ENCODE measurements around the gene TPD52L2. TPM values are rescaled to one million over a fixed set of nuclear protein-coding genes. Genes with fewer than 3 reads are reported as not detected.

TPD52L2 gene
- total RNA-seq, 1 experiment from 2014 or later = 189 TPM

DNA sequence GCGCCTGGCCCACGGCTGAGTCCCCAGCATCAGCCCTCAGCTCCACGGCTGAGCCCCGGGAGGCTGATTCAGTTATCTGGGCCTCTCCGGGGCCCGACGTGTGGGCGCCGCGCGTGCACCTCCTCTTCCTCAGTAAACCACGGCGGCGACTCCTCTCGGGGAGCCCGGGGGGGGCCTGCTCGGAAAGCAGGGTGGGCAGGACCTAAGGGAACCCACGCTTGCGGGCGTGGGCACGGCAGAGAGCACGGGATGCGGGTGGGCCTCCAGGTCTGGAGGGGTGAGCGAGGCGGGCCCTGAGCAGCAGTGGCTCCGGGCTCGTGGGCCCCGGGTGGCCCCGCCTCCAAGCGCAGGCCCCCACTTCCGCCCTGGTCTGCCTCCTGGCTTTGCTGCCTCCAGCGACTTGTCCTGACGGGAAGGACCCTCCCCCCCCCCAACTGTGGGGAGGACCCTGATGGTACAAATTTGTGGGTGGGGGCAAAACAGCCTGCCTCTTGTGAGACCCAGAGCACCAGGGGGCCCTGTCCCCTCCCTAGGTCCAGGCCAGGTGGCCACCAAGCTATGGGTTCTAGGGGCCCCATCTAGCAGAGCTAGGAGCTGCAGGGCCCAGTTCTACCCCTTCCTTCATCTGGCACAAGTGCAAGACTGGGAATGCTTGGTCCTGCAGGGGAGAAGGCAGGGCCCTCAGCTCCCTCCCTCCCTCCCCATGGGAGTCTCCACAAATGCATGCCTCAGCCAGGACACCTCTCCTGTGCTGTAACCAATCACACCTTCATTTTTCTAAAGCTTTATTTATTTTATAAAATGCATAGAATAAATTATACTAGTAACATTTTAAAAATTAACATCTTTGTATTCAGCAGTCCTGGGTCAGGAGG is 74.2 kb downstream of the TPD52L2 start:
- in situ Hi-C loops (cut with HindIII; ENCODE audit: low pct_unique_long_range_greater_than_20kb, low sequenced_read_pairs) = no loop called here
- DNase-seq (ENCODE audit: low read depth) = no peak

DNA sequence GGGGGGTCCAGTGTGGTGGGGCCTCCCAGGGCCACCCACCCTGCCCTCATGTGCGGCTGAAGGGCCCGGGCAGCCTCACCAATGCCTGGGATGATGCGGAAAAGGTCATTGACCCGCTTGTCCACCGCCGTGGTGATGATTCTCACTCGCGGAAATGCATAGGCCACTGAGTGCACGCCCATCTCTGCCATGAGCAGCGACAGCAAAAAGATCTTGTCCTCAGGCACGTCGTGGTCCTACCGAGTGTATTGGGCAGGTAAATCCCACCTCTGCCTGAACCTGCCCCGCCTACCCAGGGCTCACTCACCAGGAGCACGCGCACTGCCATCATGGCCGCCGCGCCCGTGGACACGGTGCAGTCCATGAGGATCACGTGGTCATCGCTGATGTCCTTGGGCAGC is 75.0 kb downstream of the TPD52L2 start:
- no peak for DNase-seq (ENCODE audit: low read depth)
- in situ Hi-C loops (cut with HindIII; ENCODE audit: low pct_unique_long_range_greater_than_20kb, low sequenced_read_pairs) = no loop called here

DNA sequence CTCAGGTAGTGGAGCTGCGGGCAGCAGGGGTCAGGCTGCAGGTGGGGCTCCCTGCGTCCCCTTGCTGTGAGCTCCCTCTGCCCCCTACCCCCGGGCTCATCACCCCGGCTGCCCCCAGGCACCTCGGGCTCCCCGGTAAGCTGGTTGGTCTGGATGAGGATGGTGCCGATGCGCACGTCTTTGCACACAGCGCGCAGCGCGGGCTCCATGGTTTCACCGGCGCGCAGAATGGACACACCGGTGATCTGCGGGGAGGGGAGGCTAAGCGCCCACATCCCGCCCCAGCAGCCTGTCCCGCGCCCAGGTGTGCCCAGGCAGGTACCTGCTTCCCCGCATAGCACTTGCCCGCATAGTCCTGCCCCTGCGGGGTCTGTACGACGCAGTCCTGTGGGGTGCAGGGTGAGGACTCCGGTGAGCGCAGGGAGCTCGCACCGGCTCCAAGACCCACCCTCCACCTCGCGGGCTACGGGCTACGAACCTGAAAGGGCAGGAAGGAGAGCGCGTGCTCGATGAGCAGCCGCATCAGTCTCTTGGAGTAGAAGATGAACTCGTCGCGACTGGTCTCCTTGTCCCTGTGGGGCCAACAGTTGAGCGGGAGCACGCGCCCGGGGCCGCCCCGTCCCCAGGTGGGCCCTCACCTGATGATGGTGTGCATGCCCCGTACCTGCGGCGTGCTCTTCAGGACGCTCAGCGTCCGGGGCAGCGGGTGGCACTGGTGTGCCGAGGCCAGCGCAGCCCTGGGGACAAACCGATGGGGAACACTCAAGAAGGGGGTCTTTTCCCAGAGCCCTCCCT is 75.6 kb downstream of the TPD52L2 start:
- no peak for DNase-seq (ENCODE audit: low read depth)
- in situ Hi-C loops (cut with HindIII; ENCODE audit: low pct_unique_long_range_greater_than_20kb, low sequenced_read_pairs) = no loop called here

Other genes with a start within 250 kb of the TPD52L2 start
- gene GMEB2, start 238.2 kb upstream of the TPD52L2 start, total RNA-seq (2014; rRNA removed; shearing (Covaris generic); ENCODE audit: low replicate concordance) = 9.6 and 18.1 TPM in 2 replicates
- 70.6 and 73.0 TPM in 2 replicates for gene STMN3, start 211.8 kb upstream of the TPD52L2 start, total RNA-seq (2014; rRNA removed; shearing (Covaris generic); ENCODE audit: low replicate concordance)
- gene RTEL1, start 207.0 kb upstream of the TPD52L2 start, total RNA-seq (2014; rRNA removed; shearing (Covaris generic); ENCODE audit: low replicate concordance) = 12.5 and 13.6 TPM in 2 replicates
- gene TNFRSF6B, start 168.6 kb upstream of the TPD52L2 start, total RNA-seq (2014; rRNA removed; shearing (Covaris generic); ENCODE audit: low replicate concordance) = 1.5 TPM in 1 of 2 replicates, not detected in the other
- 57.0 and 69.7 TPM in 2 replicates for gene ARFRP1, start 157.3 kb upstream of the TPD52L2 start, total RNA-seq (2014; rRNA removed; shearing (Covaris generic); ENCODE audit: low replicate concordance)
- gene ZGPAT, start 157.2 kb upstream of the TPD52L2 start, total RNA-seq (2014; rRNA removed; shearing (Covaris generic); ENCODE audit: low replicate concordance) = 44.3 and 49.9 TPM in 2 replicates
- gene LIME1, start 128.6 kb upstream of the TPD52L2 start, total RNA-seq (2014; rRNA removed; shearing (Covaris generic); ENCODE audit: low replicate concordance) = 6.0 and 17.5 TPM in 2 replicates
- gene SLC2A4RG, start 125.5 kb upstream of the TPD52L2 start, total RNA-seq (2014; rRNA removed; shearing (Covaris generic); ENCODE audit: low replicate concordance) = 166 and 300 TPM in 2 replicates
- 9.6 and 10.4 TPM in 2 replicates for gene ZBTB46, start 34.0 kb upstream of the TPD52L2 start, total RNA-seq (2014; rRNA removed; shearing (Covaris generic); ENCODE audit: low replicate concordance)
- gene ABHD16B, start 3.8 kb upstream of the TPD52L2 start, total RNA-seq (2014; rRNA removed; shearing (Covaris generic); ENCODE audit: low replicate concordance) = not detected in 2 replicates
- gene DNAJC5, start 29.9 kb downstream of the TPD52L2 start, total RNA-seq (2014; rRNA removed; shearing (Covaris generic); ENCODE audit: low replicate concordance) = 60.9 and 69.2 TPM in 2 replicates
- gene UCKL1, start 91.1 kb downstream of the TPD52L2 start, total RNA-seq (2014; rRNA removed; shearing (Covaris generic); ENCODE audit: low replicate concordance) = 31.0 and 46.9 TPM in 2 replicates
- 5.8 and 6.6 TPM in 2 replicates for gene ZNF512B, start 104.7 kb downstream of the TPD52L2 start, total RNA-seq (2014; rRNA removed; shearing (Covaris generic); ENCODE audit: low replicate concordance)
- gene SAMD10, start 114.4 kb downstream of the TPD52L2 start, total RNA-seq (2014; rRNA removed; shearing (Covaris generic); ENCODE audit: low replicate concordance) = 0.95 and 1.2 TPM in 2 replicates
- gene PRPF6, start 115.9 kb downstream of the TPD52L2 start, total RNA-seq (2014; rRNA removed; shearing (Covaris generic); ENCODE audit: low replicate concordance) = 126 and 130 TPM in 2 replicates
- 1.6 TPM in 1 of 2 replicates, not detected in the other for gene C20orf204, start 170.9 kb downstream of the TPD52L2 start, total RNA-seq (2014; rRNA removed; shearing (Covaris generic); ENCODE audit: low replicate concordance)
- gene SOX18, start 184.4 kb downstream of the TPD52L2 start, total RNA-seq (2014; rRNA removed; shearing (Covaris generic); ENCODE audit: low replicate concordance) = 0.37 TPM in 1 of 2 replicates, not detected in the other
- gene TCEA2, start 197.9 kb downstream of the TPD52L2 start, total RNA-seq (2014; rRNA removed; shearing (Covaris generic); ENCODE audit: low replicate concordance) = 62.0 and 90.0 TPM in 2 replicates
- gene RGS19, start 214.2 kb downstream of the TPD52L2 start, total RNA-seq (2014; rRNA removed; shearing (Covaris generic); ENCODE audit: low replicate concordance) = 35.7 and 47.6 TPM in 2 replicates
- 0.38 and 0.84 TPM in 2 replicates for gene OPRL1, start 214.8 kb downstream of the TPD52L2 start, total RNA-seq (2014; rRNA removed; shearing (Covaris generic); ENCODE audit: low replicate concordance)
- 14.4 and 25.2 TPM in 2 replicates for gene LKAAEAR1, start 219.1 kb downstream of the TPD52L2 start, total RNA-seq (2014; rRNA removed; shearing (Covaris generic); ENCODE audit: low replicate concordance)
- not detected in 2 replicates for gene NPBWR2, start 242.3 kb downstream of the TPD52L2 start, total RNA-seq (2014; rRNA removed; shearing (Covaris generic); ENCODE audit: low replicate concordance)

Measured in Caki2 (cell line).